GM23338 (cell line): ENCODE data around the gene ADAMTSL4. TPM values are rescaled to one million over a fixed set of nuclear protein-coding genes. Genes with fewer than 3 reads are reported as not detected.

ENCODE experiments used
- ATAC-seq: fragments of 200-7000 bp; cut with Tn5 transposase; 3 replicates; pipeline ENCODE4 v1.9.1; 2020
- DNase-seq: peaks from one replicate; pipeline ENCODE4 v3.0.0-alpha.2; 2015; ENCODE audit warnings: low spot score
- H2AFZ ChIP-seq: fragments of 200-600 bp; sonication (generic); 2 replicates; pipeline ENCODE4 v1.8.0; 2016; ENCODE audit warnings: antibody characterized with exemption, mild to moderate bottlenecking, moderate library complexity
- H3F3A ChIP-seq: fragments of 200-600 bp; sonication (generic); replicated peaks from 2 replicates; pipeline ENCODE4 v1.8.0; 2017; ENCODE audit warnings: antibody characterized with exemption, mixed run types, low read depth
- H3K27ac ChIP-seq: fragments of 200-600 bp; sonication (generic); 2 replicates; pipeline ENCODE4 v1.6.1; 2016; ENCODE audit warnings: low read depth
- H3K27me3 ChIP-seq: fragments of 200-600 bp; sonication (generic); 2 replicates; pipeline ENCODE4 v1.8.0; 2016; ENCODE audit warnings: mild to moderate bottlenecking, mixed run types, moderate library complexity; ENCODE audit not compliant: insufficient read depth
- H3K36me3 ChIP-seq: fragments of 200-600 bp; sonication (generic); 2 replicates; pipeline ENCODE4 v1.8.0; 2016; ENCODE audit warnings: mild to moderate bottlenecking; ENCODE audit not compliant: insufficient read depth
- H3K4me1 ChIP-seq: fragments of 200-600 bp; sonication (generic); 2 replicates; pipeline ENCODE4 v1.8.0; 2016; ENCODE audit warnings: mild to moderate bottlenecking, moderate library complexity; ENCODE audit not compliant: insufficient read depth
- H3K4me2 ChIP-seq: fragments of 200-600 bp; sonication (generic); 2 replicates; pipeline ENCODE4 v1.7.1; 2017; ENCODE audit warnings: mixed run types
- H3K4me3 ChIP-seq: fragments of 200-600 bp; sonication (generic); 2 replicates; pipeline ENCODE4 v1.6.1; 2016; ENCODE audit warnings: mixed run types
- H3K79me2 ChIP-seq: fragments of 200-600 bp; sonication (generic); replicated peaks from 2 replicates; pipeline ENCODE4 v1.8.0; 2017; ENCODE audit warnings: mild to moderate bottlenecking; ENCODE audit not compliant: insufficient read depth
- H3K9me2 ChIP-seq: fragments of 200-600 bp; sonication (generic); 2 replicates; pipeline ENCODE4 v1.8.0; 2017; ENCODE audit not compliant: insufficient read depth
- H4K20me1 ChIP-seq: fragments of 200-600 bp; sonication (generic); replicated peaks from 2 replicates; pipeline ENCODE4 v1.8.0; 2017; ENCODE audit warnings: mild to moderate bottlenecking; ENCODE audit not compliant: insufficient read depth
- H3K27ac Mint-ChIP-seq: 2 replicates; pipeline ENCODE4 v1.8.0; 2020; ENCODE audit warnings: inconsistent platforms, mild to moderate bottlenecking, moderate library complexity, mixed read lengths
- H3K27me3 Mint-ChIP-seq: 3 replicates; pipeline ENCODE4 v1.8.0; 2022; ENCODE audit warnings: low read depth, mild to moderate bottlenecking, moderate library complexity, mixed read lengths, inconsistent platforms; ENCODE audit not compliant: insufficient read depth, poor library complexity
- H3K36me3 Mint-ChIP-seq: 3 replicates; pipeline ENCODE4 v1.8.0; 2021; ENCODE audit warnings: low read depth, mild to moderate bottlenecking, inconsistent platforms, moderate library complexity, mixed read lengths
- H3K4me1 Mint-ChIP-seq: 3 replicates; pipeline ENCODE4 v1.8.0; 2020; ENCODE audit warnings: mild to moderate bottlenecking, inconsistent platforms, mixed read lengths
- H3K4me3 Mint-ChIP-seq: 3 replicates; pipeline ENCODE4 v1.8.0; 2021; ENCODE audit warnings: moderate library complexity, mild to moderate bottlenecking, inconsistent platforms, mixed read lengths
- H3K9me3 Mint-ChIP-seq: 3 replicates; pipeline ENCODE4 v1.8.0; 2020; ENCODE audit warnings: moderate library complexity, mild to moderate bottlenecking, inconsistent platforms, mixed read lengths
- CREB1 ChIP-seq: fragments of 250-450 bp; sonication (Bioruptor Pico); IDR thresholded peaks from 2 replicates; pipeline ENCODE4 v1.5.0; 2020; ENCODE audit warnings: low read depth, mild to moderate bottlenecking, moderate library complexity
- EZH2 ChIP-seq: fragments of 200-600 bp; sonication (generic); IDR thresholded peaks from one replicate; pipeline ENCODE4 v1.8.0; 2017; ENCODE audit warnings: antibody characterized with exemption, mild to moderate bottlenecking, low read depth; ENCODE audit not compliant: unreplicated experiment
- EZH2phosphoT487 ChIP-seq: fragments of 200-600 bp; sonication (generic); IDR thresholded peaks from one replicate; pipeline ENCODE4 v1.8.1; 2018; ENCODE audit warnings: antibody characterized with exemption; ENCODE audit not compliant: unreplicated experiment
- JUNB ChIP-seq: IDR thresholded peaks from one replicate; pipeline ENCODE4 v1.6.1; 2016; ENCODE audit warnings: antibody characterized with exemption; ENCODE audit not compliant: unreplicated experiment
- NANOG ChIP-seq: IDR thresholded peaks from 2 replicates; pipeline ENCODE4 v1.6.1; 2016; ENCODE audit warnings: antibody characterized with exemption, borderline replicate concordance
- POLR2AphosphoS5 ChIP-seq: IDR thresholded peaks from 2 replicates; pipeline ENCODE4 v1.6.1; 2016; ENCODE audit warnings: antibody characterized with exemption, low read depth
- STAT1 ChIP-seq: IDR thresholded peaks from one replicate; pipeline ENCODE4 v1.6.1; 2016; ENCODE audit warnings: antibody characterized with exemption; ENCODE audit not compliant: unreplicated experiment
- ZNF114 ChIP-seq: fragments of 250-450 bp; sonication (Bioruptor Pico); IDR thresholded peaks from 2 replicates; pipeline ENCODE4 v1.5.0; 2020; ENCODE audit warnings: mild to moderate bottlenecking, moderate library complexity
- ZNF331 ChIP-seq: fragments of 250-450 bp; sonication (Bioruptor Pico); IDR thresholded peaks from 2 replicates; pipeline ENCODE4 v1.5.0; 2020; ENCODE audit warnings: low read depth, mild to moderate bottlenecking, moderate library complexity
- polyA plus RNA-seq: library from polyadenylated mRNA; unstranded; fragments of >200 nt; fragmentation: Nextera tagmentation; extraction: Ambion mirVana; gene quantifications from 2 replicates; pipeline ENCODE4 v1.2.1, GENCODE V29; 2016
- total RNA-seq: library from RNA; depleted of rRNA; stranded (reverse); fragments of >200 nt; shearing (Covaris generic); gene quantifications from 2 replicates; pipeline ENCODE4 v1.2.3, GENCODE V29; 2014
- TF ChIP-seq, protein P1 (sequence below): IDR thresholded peaks from one replicate; pipeline ENCODE4 v1.6.1; 2018; ENCODE audit warnings: antibody characterized with exemption; ENCODE audit not compliant: unreplicated experiment
- TF ChIP-seq, protein P2 (sequence below): IDR thresholded peaks from 2 replicates; pipeline ENCODE4 v1.6.1; 2016; ENCODE audit warnings: antibody characterized with exemption
- TF ChIP-seq, protein P3 (sequence below), 2 experiments: fragments of 200-600 bp in 1 of 2; sonication (generic) in 1 of 2; conservative IDR thresholded peaks; 2 replicates each; pipeline versions ENCODE4 v1.5.1 to v1.6.1; 2016 to 2017; ENCODE audit warnings: antibody characterized with exemption in 2 of 2, low read depth in 2 of 2, mild to moderate bottlenecking in 2 of 2, moderate library complexity in 1 of 2
- TF ChIP-seq, protein P4 (sequence below): fragments of 250-450 bp; sonication (Bioruptor Pico); IDR thresholded peaks from 2 replicates; pipeline ENCODE4 v1.5.0; 2020; ENCODE audit warnings: mild to moderate bottlenecking, moderate library complexity

Gene ADAMTSL4
- total and polyA plus RNA-seq, 2 experiments from 2014 or later = 5.3 to 5.8 TPM

DNA sequence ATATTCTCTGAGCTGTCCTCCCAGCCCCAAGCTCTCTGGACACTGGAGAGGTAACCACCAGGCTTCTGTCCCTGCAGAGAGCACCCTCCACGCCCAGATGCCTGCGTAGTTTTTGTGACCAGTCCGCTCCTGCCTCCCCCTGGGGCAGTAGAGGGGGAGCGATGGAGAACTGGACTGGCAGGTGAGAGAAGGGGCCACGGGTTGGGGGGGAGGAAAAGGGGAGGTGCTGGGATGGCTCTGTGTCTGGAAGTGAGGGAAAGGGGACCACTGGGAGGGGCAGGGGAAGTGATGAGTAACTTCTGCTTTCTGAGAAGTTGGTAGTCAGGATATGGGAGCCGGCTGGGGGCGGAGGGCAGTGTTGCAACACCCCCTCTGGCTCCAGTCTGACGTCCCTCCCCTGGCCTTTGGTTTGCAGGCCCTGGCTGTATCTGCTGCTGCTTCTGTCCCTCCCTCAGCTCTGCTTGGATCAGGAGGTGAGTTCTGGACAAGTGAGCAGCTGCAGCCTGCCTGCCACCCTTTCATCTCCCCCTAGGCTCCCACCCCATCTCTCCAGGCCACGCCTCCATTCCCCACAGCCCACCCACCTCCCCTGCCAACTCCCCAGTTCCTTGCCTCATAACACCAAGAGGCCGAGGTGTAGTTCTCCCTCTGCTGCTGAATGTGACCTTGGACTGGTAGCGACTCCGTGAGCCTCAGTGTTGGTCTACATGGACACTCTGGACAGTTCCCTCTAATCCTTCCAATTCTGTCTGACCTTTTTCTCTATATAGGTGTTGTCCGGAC is 3.1 kb downstream of the ADAMTSL4 start:
- Mint-ChIP-seq H3K9me3 (no peaks in the 10 kb centered on the region), H3K4me3 (no peak overlapping the region; the same call in 2 of the 3 replicates), H3K36me3 (no peaks in the 10 kb centered on the region; the same call in 2 of the 3 replicates), H3K27me3 (peaks cover 21% of the 10 kb centered on the region), H3K27ac (no peak overlapping the region), H3K4me1 (peaks cover 37% of the 10 kb centered on the region)
- ATAC-seq = no peak
- DNase-seq = no peak
- peaks cover 15% of the 10 kb centered on the region; the same call in 1 of the 2 replicates for H3K4me1 ChIP-seq
- no peak overlapping the region; the same call in 1 of the 2 replicates for H3K4me2 ChIP-seq
- H2AFZ ChIP-seq = no peak overlapping the region
- H3K27ac ChIP-seq = no peak overlapping the region
- no peaks in the 10 kb centered on the region for H3K9me2 ChIP-seq
- TF ChIP-seq, protein P1, sequence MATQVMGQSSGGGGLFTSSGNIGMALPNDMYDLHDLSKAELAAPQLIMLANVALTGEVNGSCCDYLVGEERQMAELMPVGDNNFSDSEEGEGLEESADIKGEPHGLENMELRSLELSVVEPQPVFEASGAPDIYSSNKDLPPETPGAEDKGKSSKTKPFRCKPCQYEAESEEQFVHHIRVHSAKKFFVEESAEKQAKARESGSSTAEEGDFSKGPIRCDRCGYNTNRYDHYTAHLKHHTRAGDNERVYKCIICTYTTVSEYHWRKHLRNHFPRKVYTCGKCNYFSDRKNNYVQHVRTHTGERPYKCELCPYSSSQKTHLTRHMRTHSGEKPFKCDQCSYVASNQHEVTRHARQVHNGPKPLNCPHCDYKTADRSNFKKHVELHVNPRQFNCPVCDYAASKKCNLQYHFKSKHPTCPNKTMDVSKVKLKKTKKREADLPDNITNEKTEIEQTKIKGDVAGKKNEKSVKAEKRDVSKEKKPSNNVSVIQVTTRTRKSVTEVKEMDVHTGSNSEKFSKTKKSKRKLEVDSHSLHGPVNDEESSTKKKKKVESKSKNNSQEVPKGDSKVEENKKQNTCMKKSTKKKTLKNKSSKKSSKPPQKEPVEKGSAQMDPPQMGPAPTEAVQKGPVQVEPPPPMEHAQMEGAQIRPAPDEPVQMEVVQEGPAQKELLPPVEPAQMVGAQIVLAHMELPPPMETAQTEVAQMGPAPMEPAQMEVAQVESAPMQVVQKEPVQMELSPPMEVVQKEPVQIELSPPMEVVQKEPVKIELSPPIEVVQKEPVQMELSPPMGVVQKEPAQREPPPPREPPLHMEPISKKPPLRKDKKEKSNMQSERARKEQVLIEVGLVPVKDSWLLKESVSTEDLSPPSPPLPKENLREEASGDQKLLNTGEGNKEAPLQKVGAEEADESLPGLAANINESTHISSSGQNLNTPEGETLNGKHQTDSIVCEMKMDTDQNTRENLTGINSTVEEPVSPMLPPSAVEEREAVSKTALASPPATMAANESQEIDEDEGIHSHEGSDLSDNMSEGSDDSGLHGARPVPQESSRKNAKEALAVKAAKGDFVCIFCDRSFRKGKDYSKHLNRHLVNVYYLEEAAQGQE = no peak
- TF ChIP-seq STAT1 (no peak), ZNF114 (CRISPR knock-in tag) (no peak), JUNB (no peak), NANOG (no peak), ZNF331 (CRISPR knock-in tag) (no peak), EZH2phosphoT487 (no peak), CREB1 (CRISPR knock-in tag) (no peak), POLR2AphosphoS5 (no peak), EZH2 (no peak)
- TF ChIP-seq, protein P2, sequence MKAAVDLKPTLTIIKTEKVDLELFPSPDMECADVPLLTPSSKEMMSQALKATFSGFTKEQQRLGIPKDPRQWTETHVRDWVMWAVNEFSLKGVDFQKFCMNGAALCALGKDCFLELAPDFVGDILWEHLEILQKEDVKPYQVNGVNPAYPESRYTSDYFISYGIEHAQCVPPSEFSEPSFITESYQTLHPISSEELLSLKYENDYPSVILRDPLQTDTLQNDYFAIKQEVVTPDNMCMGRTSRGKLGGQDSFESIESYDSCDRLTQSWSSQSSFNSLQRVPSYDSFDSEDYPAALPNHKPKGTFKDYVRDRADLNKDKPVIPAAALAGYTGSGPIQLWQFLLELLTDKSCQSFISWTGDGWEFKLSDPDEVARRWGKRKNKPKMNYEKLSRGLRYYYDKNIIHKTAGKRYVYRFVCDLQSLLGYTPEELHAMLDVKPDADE = no peak
- TF ChIP-seq, protein P3, sequence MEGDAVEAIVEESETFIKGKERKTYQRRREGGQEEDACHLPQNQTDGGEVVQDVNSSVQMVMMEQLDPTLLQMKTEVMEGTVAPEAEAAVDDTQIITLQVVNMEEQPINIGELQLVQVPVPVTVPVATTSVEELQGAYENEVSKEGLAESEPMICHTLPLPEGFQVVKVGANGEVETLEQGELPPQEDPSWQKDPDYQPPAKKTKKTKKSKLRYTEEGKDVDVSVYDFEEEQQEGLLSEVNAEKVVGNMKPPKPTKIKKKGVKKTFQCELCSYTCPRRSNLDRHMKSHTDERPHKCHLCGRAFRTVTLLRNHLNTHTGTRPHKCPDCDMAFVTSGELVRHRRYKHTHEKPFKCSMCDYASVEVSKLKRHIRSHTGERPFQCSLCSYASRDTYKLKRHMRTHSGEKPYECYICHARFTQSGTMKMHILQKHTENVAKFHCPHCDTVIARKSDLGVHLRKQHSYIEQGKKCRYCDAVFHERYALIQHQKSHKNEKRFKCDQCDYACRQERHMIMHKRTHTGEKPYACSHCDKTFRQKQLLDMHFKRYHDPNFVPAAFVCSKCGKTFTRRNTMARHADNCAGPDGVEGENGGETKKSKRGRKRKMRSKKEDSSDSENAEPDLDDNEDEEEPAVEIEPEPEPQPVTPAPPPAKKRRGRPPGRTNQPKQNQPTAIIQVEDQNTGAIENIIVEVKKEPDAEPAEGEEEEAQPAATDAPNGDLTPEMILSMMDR (conservative IDR thresholded peaks at IDR 0.05; ENCODE audit: low read depth in 2 of 2) = no peak
- TF ChIP-seq, protein P4, sequence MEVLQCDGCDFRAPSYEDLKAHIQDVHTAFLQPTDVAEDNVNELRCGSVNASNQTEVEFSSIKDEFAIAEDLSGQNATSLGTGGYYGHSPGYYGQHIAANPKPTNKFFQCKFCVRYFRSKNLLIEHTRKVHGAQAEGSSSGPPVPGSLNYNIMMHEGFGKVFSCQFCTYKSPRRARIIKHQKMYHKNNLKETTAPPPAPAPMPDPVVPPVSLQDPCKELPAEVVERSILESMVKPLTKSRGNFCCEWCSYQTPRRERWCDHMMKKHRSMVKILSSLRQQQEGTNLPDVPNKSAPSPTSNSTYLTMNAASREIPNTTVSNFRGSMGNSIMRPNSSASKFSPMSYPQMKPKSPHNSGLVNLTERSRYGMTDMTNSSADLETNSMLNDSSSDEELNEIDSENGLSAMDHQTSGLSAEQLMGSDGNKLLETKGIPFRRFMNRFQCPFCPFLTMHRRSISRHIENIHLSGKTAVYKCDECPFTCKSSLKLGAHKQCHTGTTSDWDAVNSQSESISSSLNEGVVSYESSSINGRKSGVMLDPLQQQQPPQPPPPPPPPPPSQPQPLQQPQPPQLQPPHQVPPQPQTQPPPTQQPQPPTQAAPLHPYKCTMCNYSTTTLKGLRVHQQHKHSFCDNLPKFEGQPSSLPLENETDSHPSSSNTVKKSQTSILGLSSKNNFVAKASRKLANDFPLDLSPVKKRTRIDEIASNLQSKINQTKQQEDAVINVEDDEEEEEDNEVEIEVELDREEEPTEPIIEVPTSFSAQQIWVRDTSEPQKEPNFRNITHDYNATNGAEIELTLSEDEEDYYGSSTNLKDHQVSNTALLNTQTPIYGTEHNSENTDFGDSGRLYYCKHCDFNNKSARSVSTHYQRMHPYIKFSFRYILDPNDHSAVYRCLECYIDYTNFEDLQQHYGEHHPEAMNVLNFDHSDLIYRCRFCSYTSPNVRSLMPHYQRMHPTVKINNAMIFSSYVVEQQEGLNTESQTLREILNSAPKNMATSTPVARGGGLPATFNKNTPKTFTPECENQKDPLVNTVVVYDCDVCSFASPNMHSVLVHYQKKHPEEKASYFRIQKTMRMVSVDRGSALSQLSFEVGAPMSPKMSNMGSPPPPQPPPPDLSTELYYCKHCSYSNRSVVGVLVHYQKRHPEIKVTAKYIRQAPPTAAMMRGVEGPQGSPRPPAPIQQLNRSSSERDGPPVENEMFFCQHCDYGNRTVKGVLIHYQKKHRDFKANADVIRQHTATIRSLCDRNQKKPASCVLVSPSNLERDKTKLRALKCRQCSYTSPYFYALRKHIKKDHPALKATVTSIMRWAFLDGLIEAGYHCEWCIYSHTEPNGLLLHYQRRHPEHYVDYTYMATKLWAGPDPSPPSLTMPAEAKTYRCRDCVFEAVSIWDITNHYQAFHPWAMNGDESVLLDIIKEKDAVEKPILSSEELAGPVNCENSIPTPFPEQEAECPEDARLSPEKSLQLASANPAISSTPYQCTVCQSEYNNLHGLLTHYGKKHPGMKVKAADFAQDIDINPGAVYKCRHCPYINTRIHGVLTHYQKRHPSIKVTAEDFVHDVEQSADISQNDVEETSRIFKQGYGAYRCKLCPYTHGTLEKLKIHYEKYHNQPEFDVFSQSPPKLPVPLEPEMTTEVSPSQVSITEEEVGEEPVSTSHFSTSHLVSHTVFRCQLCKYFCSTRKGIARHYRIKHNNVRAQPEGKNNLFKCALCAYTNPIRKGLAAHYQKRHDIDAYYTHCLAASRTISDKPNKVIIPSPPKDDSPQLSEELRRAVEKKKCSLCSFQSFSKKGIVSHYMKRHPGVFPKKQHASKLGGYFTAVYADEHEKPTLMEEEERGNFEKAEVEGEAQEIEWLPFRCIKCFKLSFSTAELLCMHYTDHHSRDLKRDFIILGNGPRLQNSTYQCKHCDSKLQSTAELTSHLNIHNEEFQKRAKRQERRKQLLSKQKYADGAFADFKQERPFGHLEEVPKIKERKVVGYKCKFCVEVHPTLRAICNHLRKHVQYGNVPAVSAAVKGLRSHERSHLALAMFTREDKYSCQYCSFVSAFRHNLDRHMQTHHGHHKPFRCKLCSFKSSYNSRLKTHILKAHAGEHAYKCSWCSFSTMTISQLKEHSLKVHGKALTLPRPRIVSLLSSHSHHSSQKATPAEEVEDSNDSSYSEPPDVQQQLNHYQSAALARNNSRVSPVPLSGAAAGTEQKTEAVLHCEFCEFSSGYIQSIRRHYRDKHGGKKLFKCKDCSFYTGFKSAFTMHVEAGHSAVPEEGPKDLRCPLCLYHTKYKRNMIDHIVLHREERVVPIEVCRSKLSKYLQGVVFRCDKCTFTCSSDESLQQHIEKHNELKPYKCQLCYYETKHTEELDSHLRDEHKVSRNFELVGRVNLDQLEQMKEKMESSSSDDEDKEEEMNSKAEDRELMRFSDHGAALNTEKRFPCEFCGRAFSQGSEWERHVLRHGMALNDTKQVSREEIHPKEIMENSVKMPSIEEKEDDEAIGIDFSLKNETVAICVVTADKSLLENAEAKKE (CRISPR knock-in tag) = no peak
- H3F3A ChIP-seq = peaks cover 4% of the 10 kb centered on the region
- peaks cover 22% of the 10 kb centered on the region for H3K27me3 ChIP-seq
- no peaks in the 10 kb centered on the region for H3K79me2 ChIP-seq
- no peak overlapping the region for H3K4me3 ChIP-seq
- H3K36me3 ChIP-seq = no peaks in the 10 kb centered on the region
- H4K20me1 ChIP-seq = no peaks in the 10 kb centered on the region
